ENCODE results near the gene TEN1. TPM values are rescaled to one million over a fixed set of nuclear protein-coding genes. Genes with fewer than 3 reads are reported as not detected.

TEN1 gene
- total RNA-seq, 4 donors from 2014 or later: 4.6 to 11.3 (median 10.7) TPM

DNA sequence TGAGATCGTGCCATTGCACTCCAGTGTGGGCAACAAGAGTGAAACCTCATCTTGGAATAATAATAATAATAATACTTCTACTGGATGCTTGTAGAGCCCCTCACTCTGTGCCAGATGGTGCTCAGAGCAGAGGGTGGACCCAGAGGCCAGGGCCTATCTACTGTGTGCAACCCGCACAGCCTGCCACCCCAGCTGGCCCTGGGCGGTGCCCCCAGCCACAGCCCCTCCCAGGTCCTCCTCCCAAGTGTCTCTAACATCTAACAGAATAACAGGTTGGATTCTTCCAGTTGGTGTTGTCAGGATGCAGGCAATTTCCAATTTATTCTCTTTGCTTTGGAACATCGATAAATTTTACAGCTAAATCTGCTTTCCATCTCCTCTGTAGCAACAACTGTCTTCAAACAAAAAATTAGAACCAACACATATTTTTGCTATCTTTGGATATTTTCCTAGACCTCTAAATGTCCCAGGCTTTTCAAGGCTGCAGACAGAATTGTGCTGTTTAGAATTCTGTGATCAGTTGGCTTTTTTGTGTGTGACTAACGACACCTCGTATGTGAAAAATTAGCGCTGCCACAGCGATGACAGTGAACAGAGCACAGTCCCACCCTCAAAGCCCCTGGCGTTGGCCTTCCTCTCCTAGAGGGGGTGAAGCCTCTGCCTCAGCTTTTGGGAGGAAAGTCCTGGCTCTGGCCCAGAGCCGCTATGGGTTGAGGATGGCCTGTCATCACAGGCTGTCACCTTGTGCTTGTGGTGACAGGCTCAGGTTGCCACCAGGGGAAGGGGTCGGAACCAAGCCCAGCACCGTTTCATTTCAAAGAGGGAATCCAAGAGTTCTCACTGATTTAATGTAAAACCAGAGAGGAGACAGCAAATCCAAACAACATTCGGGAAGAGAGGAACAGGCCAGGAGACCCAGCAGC is 55.6 kb downstream of the TEN1 start:
- no peak for TF ChIP-seq POLR2AphosphoS5 (IDR thresholded peaks at IDR 0.05)
- TF ChIP-seq POLR2A (IDR thresholded peaks at IDR 0.05; ENCODE audit: low read depth): no peak
- TF ChIP-seq EP300 (IDR thresholded peaks at IDR 0.05): no peak
- TF ChIP-seq, protein P1, sequence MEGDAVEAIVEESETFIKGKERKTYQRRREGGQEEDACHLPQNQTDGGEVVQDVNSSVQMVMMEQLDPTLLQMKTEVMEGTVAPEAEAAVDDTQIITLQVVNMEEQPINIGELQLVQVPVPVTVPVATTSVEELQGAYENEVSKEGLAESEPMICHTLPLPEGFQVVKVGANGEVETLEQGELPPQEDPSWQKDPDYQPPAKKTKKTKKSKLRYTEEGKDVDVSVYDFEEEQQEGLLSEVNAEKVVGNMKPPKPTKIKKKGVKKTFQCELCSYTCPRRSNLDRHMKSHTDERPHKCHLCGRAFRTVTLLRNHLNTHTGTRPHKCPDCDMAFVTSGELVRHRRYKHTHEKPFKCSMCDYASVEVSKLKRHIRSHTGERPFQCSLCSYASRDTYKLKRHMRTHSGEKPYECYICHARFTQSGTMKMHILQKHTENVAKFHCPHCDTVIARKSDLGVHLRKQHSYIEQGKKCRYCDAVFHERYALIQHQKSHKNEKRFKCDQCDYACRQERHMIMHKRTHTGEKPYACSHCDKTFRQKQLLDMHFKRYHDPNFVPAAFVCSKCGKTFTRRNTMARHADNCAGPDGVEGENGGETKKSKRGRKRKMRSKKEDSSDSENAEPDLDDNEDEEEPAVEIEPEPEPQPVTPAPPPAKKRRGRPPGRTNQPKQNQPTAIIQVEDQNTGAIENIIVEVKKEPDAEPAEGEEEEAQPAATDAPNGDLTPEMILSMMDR (IDR thresholded peaks at IDR 0.05): no peak
- 72% methylated on average over 13 of the region's 13 CpGs for WGBS
- Histone ChIP-seq H3K4me1 (peaks cover 6 to 31% (median 21%) of the 10 kb centered on the region in 4 donors), H3K4me3 (no peak overlapping the region), H3K27me3 (no peaks in the 10 kb centered on the region), H3K27ac (replicated peaks in 1 of 4) (peak overlapping the region in 2 of 4 donors; percentile 7 to 86), H3K9me3 (no peaks in the 10 kb centered on the region), H3K36me3 (peaks cover 10 to 24% (median 16%) of the 10 kb centered on the region in 4 donors)
- DNase-seq (ENCODE audit: extremely low spot score): no peak
- intact Hi-C loops (cut with DNase I): no loop called here

DNA sequence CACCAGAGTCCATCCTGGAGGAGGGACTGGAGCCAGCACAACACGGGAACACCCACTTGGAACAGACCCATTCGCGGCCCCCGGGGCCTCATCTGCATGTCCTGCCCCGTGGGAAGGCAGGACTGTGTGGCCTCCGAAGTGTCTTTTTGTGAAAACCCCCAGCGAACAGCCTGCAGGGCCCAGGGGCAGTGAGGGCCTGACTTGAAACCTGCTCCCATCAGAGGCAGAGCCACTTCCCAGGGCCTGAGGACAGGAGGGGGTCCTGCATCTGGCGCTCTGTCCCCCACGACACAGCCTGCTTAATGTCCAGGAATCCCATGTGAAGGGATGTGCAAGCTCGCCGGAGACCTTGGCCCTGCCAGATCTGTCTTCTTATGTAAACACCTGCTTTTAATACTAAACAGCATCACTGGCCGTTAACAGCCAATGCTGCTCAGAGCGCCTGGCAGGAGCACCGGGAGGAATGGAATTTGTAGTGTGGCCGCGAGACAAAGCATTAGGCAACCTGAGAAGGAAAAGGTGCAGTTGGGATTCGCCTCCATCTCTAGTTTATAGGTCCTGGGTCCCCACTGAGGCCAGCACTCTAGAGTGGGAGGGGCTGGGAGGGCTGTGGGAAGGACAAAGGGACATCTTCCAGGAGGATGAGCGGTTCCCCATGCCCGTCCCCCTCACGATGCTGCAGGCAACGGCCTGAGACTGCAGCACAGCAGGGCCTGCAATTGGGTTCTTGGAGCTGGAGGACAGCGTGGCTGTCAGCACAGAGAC is 57.6 kb downstream of the TEN1 start:
- H3K36me3 ChIP-seq: peaks cover 29 to 44% (median 36%) of the 10 kb centered on the region in 4 donors
- no peak overlapping the region for H3K4me3 ChIP-seq
- no peaks in the 10 kb centered on the region for H3K27me3 ChIP-seq
- H3K4me1 ChIP-seq: peaks cover 6 to 34% (median 22%) of the 10 kb centered on the region in 4 donors
- no peaks in the 10 kb centered on the region for H3K9me3 ChIP-seq
- WGBS: 29% methylated on average over 16 of the region's 22 CpGs
- peak overlapping the region; percentile 55 to 86 (median 62) for H3K27ac ChIP-seq (replicated peaks in 1 of 4)
- no peak for DNase-seq (ENCODE audit: extremely low spot score)
- intact Hi-C loops (cut with DNase I): no loop called here
- TF ChIP-seq POLR2AphosphoS5 (IDR thresholded peaks at IDR 0.05) (peak; percentile 77 to 87), EP300 (IDR thresholded peaks at IDR 0.05) (no peak), POLR2A (IDR thresholded peaks at IDR 0.05; ENCODE audit: low read depth) (no peak)
- TF ChIP-seq, protein P1 (IDR thresholded peaks at IDR 0.05): no peak

DNA sequence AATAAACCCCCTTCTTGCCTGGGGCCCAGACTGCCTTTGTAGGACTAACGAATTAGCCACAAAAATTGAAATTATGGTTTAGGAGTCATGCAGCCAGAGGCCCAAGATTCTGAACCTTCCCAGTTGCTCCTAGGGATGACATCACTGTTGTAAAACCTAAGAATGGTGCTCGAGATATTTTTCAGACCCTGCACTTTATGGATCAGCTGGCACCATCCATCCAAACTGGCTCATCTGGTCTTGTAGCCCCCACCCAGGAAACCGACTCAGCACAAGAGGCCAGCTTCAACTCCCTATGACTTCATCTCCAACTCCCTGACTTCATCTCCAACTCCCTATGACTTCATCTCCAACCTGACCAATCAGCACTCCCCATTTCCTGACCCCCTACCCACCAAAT is 59.0 kb downstream of the TEN1 start:
- intact Hi-C loops (cut with DNase I): no loop called here
- TF ChIP-seq POLR2AphosphoS5 (IDR thresholded peaks at IDR 0.05) (no peak), EP300 (IDR thresholded peaks at IDR 0.05) (no peak), POLR2A (IDR thresholded peaks at IDR 0.05; ENCODE audit: low read depth) (no peak)
- TF ChIP-seq, protein P1 (IDR thresholded peaks at IDR 0.05): no peak
- 69% methylated on average over 3 of the region's 3 CpGs for WGBS
- no peaks in the 10 kb centered on the region for H3K9me3 ChIP-seq
- H3K4me3 ChIP-seq: no peak overlapping the region
- no peaks in the 10 kb centered on the region for H3K27me3 ChIP-seq
- H3K4me1 ChIP-seq: peaks cover 6 to 34% (median 22%) of the 10 kb centered on the region in 4 donors
- peak overlapping the region in 3 of 4 donors; percentile 62 to 86 (median 63) for H3K27ac ChIP-seq (replicated peaks in 1 of 4)
- DNase-seq (ENCODE audit: extremely low spot score): no peak
- peaks cover 43 to 57% (median 49%) of the 10 kb centered on the region in 4 donors for H3K36me3 ChIP-seq

DNA sequence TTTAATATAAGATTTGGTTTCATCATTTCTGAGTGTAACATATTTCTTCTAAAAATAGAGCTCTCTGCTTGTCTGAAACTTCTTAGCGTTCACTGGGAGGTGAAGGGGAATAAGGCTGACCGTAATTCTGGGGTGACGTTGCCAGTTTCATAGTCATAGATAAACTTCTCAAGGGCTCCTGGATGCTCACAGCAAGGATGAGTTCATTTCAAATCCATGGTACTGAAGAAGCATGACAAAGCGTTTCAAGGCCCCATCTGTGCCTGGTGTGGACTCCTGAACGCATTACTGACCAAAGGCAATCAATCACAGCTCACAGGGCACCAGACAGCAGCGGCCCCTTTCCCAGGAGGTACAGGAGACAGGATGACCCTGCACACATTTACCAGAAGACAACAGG is 60.1 kb downstream of the TEN1 start:
- no peak for DNase-seq (ENCODE audit: extremely low spot score)
- Histone ChIP-seq H3K36me3 (peaks cover 54 to 68% (median 60%) of the 10 kb centered on the region in 4 donors), H3K4me3 (no peak overlapping the region), H3K4me1 (peaks cover 6 to 34% (median 22%) of the 10 kb centered on the region in 4 donors), H3K27me3 (no peaks in the 10 kb centered on the region), H3K9me3 (no peaks in the 10 kb centered on the region), H3K27ac (replicated peaks in 1 of 4) (peak overlapping the region; percentile 40 to 86 (median 62))
- intact Hi-C loops (cut with DNase I): no loop called here
- TF ChIP-seq, protein P1 (IDR thresholded peaks at IDR 0.05): no peak
- TF ChIP-seq POLR2A (IDR thresholded peaks at IDR 0.05; ENCODE audit: low read depth) (no peak), POLR2AphosphoS5 (IDR thresholded peaks at IDR 0.05) (peak; percentile 25 to 36), EP300 (IDR thresholded peaks at IDR 0.05) (no peak)
- WGBS: 49% methylated on average over 5 of the region's 6 CpGs

All from esophagus muscularis mucosa (tissue), 4 donors.